GM06990 (cell line): ENCODE results near the gene NIPAL3.

Experiments
- DNase-seq: peaks from one replicate; pipeline ENCODE4 v3.0.0-alpha.2; 2011; ENCODE audit not compliant: insufficient read length; ENCODE audit errors: extremely low read depth
- H3K27me3 ChIP-seq: replicated peaks from 2 replicates; pipeline ENCODE4 v1.6.0; 2011; ENCODE audit warnings: low read length; ENCODE audit not compliant: control insufficient read depth, insufficient read depth
- H3K36me3 ChIP-seq: 2 replicates; pipeline ENCODE4 v1.5.1; 2011; ENCODE audit warnings: low read length; ENCODE audit not compliant: control insufficient read depth, insufficient read depth
- H3K4me3 ChIP-seq: replicated peaks from 2 replicates; pipeline ENCODE4 v1.5.1; 2011; ENCODE audit warnings: low read depth, mild to moderate bottlenecking, control low read depth, low read length
- TF ChIP-seq, protein P1 (sequence below): IDR thresholded peaks from 2 replicates; pipeline ENCODE4 v1.5.1; 2011; ENCODE audit warnings: low read length, control low read depth, mild to moderate bottlenecking, inconsistent platforms; ENCODE audit not compliant: insufficient read depth, poor library complexity, severe bottlenecking

NIPAL3 gene

DNA sequence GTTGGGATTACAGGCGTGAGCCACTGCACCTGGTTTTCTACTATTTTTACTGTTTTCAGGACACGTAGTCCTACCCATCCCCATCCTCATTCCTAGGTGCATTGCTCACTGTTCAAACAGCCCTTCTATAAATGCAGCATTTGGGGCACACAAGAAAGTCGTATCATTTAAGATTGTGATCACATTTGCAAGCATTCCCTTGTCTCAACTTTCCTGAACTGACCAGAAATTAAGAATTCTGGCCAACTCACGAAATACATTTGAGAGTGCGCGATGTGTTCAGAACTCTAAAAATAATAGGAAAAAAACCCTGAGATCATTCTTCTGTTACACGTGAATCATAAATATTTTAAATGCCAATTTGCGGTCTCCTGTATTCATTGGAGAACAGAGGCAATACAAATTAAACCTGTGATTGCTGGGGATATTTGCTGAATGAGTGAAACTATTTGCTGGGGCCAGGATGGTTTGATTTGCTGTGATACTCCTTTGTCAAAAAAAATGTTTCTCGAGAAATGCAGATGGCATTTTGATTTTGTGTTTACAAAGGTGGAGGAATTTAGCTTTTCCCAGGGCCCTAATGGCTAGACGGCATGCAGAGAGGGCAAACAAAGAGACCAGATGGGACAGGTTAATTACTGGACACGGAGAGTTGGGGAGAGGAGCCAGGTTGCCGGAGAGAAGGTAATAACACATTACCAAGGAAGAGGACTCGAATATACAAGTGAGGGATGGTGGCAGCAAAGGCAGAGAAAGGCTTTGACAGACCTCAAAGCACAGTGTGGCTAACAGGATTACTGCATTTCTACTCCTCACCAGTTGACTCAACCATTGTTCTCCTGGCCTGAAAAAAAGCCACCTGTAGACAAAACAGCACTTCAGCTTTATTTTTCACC, 40.5 kb upstream of the NIPAL3 start:
- no peak for DNase-seq
- Histone ChIP-seq H3K36me3 (no peaks in the 10 kb centered on the region), H3K27me3 (no peaks in the 10 kb centered on the region), H3K4me3 (no peak overlapping the region)
- TF ChIP-seq, protein P1, sequence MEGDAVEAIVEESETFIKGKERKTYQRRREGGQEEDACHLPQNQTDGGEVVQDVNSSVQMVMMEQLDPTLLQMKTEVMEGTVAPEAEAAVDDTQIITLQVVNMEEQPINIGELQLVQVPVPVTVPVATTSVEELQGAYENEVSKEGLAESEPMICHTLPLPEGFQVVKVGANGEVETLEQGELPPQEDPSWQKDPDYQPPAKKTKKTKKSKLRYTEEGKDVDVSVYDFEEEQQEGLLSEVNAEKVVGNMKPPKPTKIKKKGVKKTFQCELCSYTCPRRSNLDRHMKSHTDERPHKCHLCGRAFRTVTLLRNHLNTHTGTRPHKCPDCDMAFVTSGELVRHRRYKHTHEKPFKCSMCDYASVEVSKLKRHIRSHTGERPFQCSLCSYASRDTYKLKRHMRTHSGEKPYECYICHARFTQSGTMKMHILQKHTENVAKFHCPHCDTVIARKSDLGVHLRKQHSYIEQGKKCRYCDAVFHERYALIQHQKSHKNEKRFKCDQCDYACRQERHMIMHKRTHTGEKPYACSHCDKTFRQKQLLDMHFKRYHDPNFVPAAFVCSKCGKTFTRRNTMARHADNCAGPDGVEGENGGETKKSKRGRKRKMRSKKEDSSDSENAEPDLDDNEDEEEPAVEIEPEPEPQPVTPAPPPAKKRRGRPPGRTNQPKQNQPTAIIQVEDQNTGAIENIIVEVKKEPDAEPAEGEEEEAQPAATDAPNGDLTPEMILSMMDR, result no peak

DNA sequence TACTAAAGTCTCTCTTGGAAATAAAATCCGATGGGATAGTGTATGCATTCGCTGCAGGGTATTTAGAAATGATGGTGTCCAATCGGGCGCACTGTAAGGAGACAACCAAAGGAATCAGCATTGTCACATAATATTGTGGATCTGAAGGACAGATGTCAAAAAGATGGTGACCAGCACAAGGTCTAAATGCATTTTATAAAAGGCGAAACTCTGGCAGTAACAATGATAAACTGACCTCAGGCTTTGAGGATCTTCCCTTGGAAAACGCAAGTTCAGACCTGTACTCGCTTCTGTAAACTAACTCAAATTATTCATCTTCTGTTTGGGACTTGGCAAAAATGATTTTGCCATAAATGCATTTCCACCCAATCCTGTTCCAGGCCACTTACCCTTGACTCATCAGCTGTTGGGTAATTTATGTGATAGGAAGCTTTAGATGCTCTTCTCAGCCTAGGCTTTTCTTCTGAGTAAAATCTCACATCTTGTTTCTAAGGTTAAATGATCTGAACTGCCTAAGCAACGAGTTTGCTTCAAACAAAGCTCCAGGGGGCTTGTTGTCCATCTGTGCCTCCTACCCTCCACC, 35.8 kb upstream of the NIPAL3 start:
- no peaks in the 10 kb centered on the region for H3K27me3 ChIP-seq
- 0 out of 2 replicates have a peak, but pooled peaks cover 1% of the 10 kb centered on the region for H3K36me3 ChIP-seq
- H3K4me3 ChIP-seq, result no peak overlapping the region
- TF ChIP-seq, protein P1, result no peak
- DNase-seq, result no peak

DNA sequence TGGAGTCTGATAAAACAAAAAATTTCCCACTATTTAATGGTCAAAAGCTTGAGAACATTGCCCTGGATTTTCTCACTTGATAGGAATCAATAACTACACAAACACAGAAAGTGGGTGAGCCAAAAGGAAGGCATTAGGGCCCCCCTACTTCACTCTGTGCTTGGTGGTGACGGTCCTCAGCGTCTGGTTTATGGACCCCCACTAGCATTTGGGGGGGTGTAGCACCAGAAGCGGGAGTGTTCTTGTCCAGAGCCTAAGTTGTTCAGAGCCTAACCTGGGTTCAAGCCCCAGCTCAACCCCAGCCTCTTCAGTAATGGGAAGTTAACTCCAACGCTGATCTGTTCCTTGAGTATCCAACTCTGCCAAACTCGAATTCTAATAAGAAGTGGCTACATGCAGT, 35.1 kb upstream of the NIPAL3 start:
- Histone ChIP-seq H3K4me3 (no peak overlapping the region), H3K27me3 (no peaks in the 10 kb centered on the region), H3K36me3 (0 out of 2 replicates have a peak, but pooled peaks cover 1% of the 10 kb centered on the region)
- DNase-seq, result no peak
- TF ChIP-seq, protein P1, result no peak

DNA sequence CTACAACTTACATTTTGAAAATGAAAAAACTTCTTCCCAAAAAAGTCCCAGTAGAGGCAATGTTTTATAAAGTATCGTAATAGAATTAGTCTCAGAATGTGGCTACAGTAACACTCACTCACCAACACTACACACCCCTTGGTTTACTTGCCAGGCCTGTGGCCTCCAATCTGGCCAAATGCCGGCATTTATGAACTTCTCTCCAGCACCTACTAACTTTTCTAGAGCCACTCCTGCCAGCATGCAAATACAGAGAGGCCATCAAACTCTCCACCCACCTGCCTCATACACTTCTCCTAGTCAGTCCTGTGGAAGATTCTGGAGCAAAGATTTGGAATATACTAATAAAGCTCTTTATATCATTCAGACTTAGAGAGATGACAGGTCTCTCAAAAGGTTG, 34.3 kb upstream of the NIPAL3 start:
- H3K36me3 ChIP-seq, result 0 out of 2 replicates have a peak, but pooled peaks cover 1% of the 10 kb centered on the region
- TF ChIP-seq, protein P1, result no peak
- H3K4me3 ChIP-seq, result no peak overlapping the region
- no peak for DNase-seq
- H3K27me3 ChIP-seq, result no peaks in the 10 kb centered on the region

DNA sequence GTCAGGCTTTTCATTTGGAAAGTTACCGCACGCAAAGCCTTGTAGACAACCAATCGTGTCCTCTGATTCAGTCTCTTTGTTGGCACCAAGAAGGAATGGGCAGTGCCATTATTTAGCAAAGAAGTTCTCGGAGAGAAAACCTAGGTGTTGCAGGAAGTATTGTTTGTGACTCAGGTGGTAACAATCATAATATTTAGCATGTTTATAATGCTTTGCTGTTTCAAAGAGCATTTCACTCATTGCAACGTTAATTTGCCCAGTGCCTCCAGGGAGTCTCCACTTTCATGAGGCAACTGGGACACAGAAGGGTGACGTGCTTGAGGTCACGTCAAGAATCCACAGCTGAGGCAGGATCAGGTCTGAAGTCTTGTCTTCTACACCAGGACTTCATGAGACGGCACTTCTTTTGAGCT, 33.4 kb upstream of the NIPAL3 start:
- Histone ChIP-seq H3K4me3 (no peak overlapping the region), H3K36me3 (0 out of 2 replicates have a peak, but pooled peaks cover 1% of the 10 kb centered on the region), H3K27me3 (no peaks in the 10 kb centered on the region)
- TF ChIP-seq, protein P1, result no peak
- no peak for DNase-seq
